Sigmoid colon (tissue), 7 donors: ENCODE measurements around the gene YIPF2. TPM values are rescaled to one million over a fixed set of nuclear protein-coding genes. Genes with fewer than 3 reads are reported as not detected.
"Not testable (repeated sequence)": the region's sequence is repeated elsewhere in the genome, so short reads cannot be mapped to it uniquely, and the experiment has no call there.

ENCODE experiments used
- DNase-seq: peaks from one replicate; pipeline ENCODE4 v3.0.0-alpha.2; 2019
- H3K27ac ChIP-seq, 4 donors: fragments of 200-600 bp; sonication (generic); one replicate each; pipeline ENCODE4 v1.5.1; 2016 to 2019; ENCODE audit warnings: mild to moderate bottlenecking in 1 of 4
- H3K27me3 ChIP-seq, 3 donors: fragments of 200-600 bp; sonication (generic); one replicate each; pipeline ENCODE4 v1.5.1; 2019; ENCODE audit warnings: mild to moderate bottlenecking in 1 of 3
- H3K36me3 ChIP-seq, 4 donors: fragments of 200-600 bp; sonication (generic); one replicate each; pipeline ENCODE4 v1.5.1; 2016 to 2019
- H3K4me1 ChIP-seq, 4 donors: fragments of 200-600 bp; sonication (generic); one replicate each; pipeline ENCODE4 v1.5.1; 2017 to 2019
- H3K4me3 ChIP-seq, 4 donors: fragments of 200-600 bp; sonication (generic); one replicate each; pipeline ENCODE4 v1.5.1; 2017 to 2019; ENCODE audit warnings: mild to moderate bottlenecking in 2 of 4, moderate library complexity in 1 of 4
- H3K9me3 ChIP-seq, 4 donors: fragments of 200-600 bp in 3 of 4; sonication (generic) in 3 of 4; one replicate each; pipeline versions ENCODE4 v1.5.1 to v1.6.1; 2013 to 2019
- EP300 ChIP-seq, 4 donors: sonication (generic); formaldehyde crosslinking; IDR thresholded peaks; one replicate each; pipeline ENCODE4 v1.6.1; 2017; ENCODE audit warnings: antibody characterized with exemption in 4 of 4
- POLR2A ChIP-seq, 2 donors: fragments of 450-650 bp; IDR thresholded peaks; one replicate each; pipeline ENCODE4 v1.6.1; 2016; ENCODE audit warnings: antibody characterized with exemption in 2 of 2, mild to moderate bottlenecking in 2 of 2, moderate library complexity in 2 of 2
- POLR2AphosphoS5 ChIP-seq, 4 donors: sonication (generic); formaldehyde crosslinking; IDR thresholded peaks; one replicate each; pipeline ENCODE4 v1.6.1; 2017; ENCODE audit warnings: antibody characterized with exemption in 4 of 4
- WGBS, 2 donors: extraction: QIAGEN DNeasy Blood & Tissue Kit; methylation state at CpG; one replicate each; pipeline ENCODE4 v1.1.7; 2013; 5-methylcytosine and 5-hydroxymethylcytosine counted together
- intact Hi-C: fragments of 100-400 bp; cut with DNase I; formaldehyde crosslinking; loops from one replicate; pipeline ENCODE4 v1.15.1; 2023
- polyA plus RNA-seq, 3 donors: library from polyadenylated mRNA; stranded (reverse); fragments of 200-250 nt; gene quantifications; one replicate each; pipeline ENCODE4 v1.2.3, GENCODE V29; 2013
- total RNA-seq, 4 donors: library from RNA; depleted of rRNA; stranded (reverse); fragments of >200 nt; gene quantifications; one replicate each; pipeline ENCODE4 v1.1.0, GENCODE V29; 2016
- TF ChIP-seq, protein P1 (sequence below), 4 experiments: fragments of 450-650 bp in 3 of 4; fragments of 200-600 bp in 1 of 4; IDR thresholded peaks; one replicate each; pipeline ENCODE4 v1.5.1; 2016 to 2019; ENCODE audit warnings: antibody characterized with exemption in 4 of 4, mild to moderate bottlenecking in 3 of 4, moderate library complexity in 2 of 4
- donor health status: healthy with polysubstance abuse.
- donor health status: Bipolar disorder and iron deficiency.
- donor health status: healthy.

Gene YIPF2
- total and polyA plus RNA-seq, 7 donors, result 19.4 to 61.3 (median 27.7) TPM

GRCh38 chr19:10952809-10953208 lies 24.4 kb upstream of the YIPF2 start:
- H3K9me3 ChIP-seq, result no peaks in the 10 kb centered on the region
- H3K4me3 ChIP-seq, result no peak overlapping the region
- 23 to 70% methylated on average over 6 of the region's 6 CpGs for WGBS, 2 donors
- no peaks in the 10 kb centered on the region for H3K27me3 ChIP-seq
- H3K36me3 ChIP-seq, result no peaks in the 10 kb centered on the region
- no peaks in the 10 kb centered on the region for H3K4me1 ChIP-seq
- no peak overlapping the region for H3K27ac ChIP-seq
- intact Hi-C loops, result no loop called here
- no peak for DNase-seq
- TF ChIP-seq EP300 (IDR thresholded peaks at IDR 0.05) (no peak), POLR2AphosphoS5 (IDR thresholded peaks at IDR 0.05) (no peak), POLR2A (IDR thresholded peaks at IDR 0.05) (no peak)
- TF ChIP-seq, protein P1, sequence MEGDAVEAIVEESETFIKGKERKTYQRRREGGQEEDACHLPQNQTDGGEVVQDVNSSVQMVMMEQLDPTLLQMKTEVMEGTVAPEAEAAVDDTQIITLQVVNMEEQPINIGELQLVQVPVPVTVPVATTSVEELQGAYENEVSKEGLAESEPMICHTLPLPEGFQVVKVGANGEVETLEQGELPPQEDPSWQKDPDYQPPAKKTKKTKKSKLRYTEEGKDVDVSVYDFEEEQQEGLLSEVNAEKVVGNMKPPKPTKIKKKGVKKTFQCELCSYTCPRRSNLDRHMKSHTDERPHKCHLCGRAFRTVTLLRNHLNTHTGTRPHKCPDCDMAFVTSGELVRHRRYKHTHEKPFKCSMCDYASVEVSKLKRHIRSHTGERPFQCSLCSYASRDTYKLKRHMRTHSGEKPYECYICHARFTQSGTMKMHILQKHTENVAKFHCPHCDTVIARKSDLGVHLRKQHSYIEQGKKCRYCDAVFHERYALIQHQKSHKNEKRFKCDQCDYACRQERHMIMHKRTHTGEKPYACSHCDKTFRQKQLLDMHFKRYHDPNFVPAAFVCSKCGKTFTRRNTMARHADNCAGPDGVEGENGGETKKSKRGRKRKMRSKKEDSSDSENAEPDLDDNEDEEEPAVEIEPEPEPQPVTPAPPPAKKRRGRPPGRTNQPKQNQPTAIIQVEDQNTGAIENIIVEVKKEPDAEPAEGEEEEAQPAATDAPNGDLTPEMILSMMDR (IDR thresholded peaks at IDR 0.05), result no peak

DNA sequence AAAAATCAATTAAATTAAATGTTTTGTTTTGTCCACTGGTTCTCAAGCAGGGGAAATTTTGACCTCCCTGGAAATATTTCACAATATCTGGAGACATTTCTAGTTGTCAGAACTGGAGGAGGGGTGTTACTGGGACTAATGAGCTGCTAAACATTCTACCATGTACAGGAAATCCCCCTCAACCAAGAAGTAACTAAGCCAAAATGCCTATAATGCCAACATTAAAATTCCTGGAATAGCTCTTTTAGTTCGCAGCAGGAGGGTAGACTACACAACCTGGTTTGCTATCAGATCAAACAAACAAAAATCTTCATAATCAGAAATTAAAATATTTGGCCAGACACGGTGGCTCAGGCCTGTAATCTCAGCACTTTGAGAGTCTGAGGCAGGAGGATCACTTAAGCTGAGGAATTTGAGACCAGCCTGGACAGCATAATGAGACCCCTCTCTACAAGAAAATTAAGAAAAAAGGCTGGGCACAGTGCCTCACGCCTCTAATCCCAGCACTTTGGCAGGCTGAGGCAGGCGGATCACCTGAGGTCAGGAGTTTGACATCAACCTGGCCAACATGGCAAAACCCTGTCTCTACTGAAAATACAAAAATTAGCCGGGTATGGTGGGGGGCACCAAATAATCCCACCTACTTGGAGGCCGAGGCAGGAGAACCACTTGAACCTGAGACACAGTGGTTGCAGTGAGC lies 18.7 kb upstream of the YIPF2 start:
- DNase-seq, result no peak
- Histone ChIP-seq H3K27me3 (no peaks in the 10 kb centered on the region), H3K36me3 (no peaks in the 10 kb centered on the region), H3K4me1 (peaks cover 0 to 4% (median 3%) of the 10 kb centered on the region in 4 donors), H3K27ac (no peak overlapping the region), H3K4me3 (no peak overlapping the region), H3K9me3 (no peaks in the 10 kb centered on the region)
- WGBS, 2 donors, result 88 to 90% methylated on average over 6 of the region's 6 CpGs
- TF ChIP-seq, protein P1 (IDR thresholded peaks at IDR 0.05), result no peak
- TF ChIP-seq EP300 (IDR thresholded peaks at IDR 0.05) (no peak), POLR2A (IDR thresholded peaks at IDR 0.05) (no peak), POLR2AphosphoS5 (IDR thresholded peaks at IDR 0.05) (no peak)
- intact Hi-C loops, result loop anchor here (10.0 kb wide), 2 partner anchors 88 to 258 kb away; no protein-coding TSS in a partner anchor

GRCh38 chr19:10945264-10945663 lies 16.8 kb upstream of the YIPF2 start:
- H3K4me3 ChIP-seq, result no peak overlapping the region
- H3K27ac ChIP-seq, result no peak overlapping the region
- no peaks in the 10 kb centered on the region for H3K9me3 ChIP-seq
- DNase-seq, result no peak
- H3K36me3 ChIP-seq, result no peaks in the 10 kb centered on the region
- 93 to 95% methylated on average over 4 of the region's 4 CpGs for WGBS, 2 donors
- H3K27me3 ChIP-seq, result no peaks in the 10 kb centered on the region
- H3K4me1 ChIP-seq, result peaks cover 0 to 9% (median 7%) of the 10 kb centered on the region in 4 donors
- intact Hi-C loops, result loop anchor here (10.0 kb wide), 2 partner anchors 90 to 260 kb away; no protein-coding TSS in a partner anchor
- TF ChIP-seq POLR2A (IDR thresholded peaks at IDR 0.05), result no peak
- TF ChIP-seq, protein P1 (IDR thresholded peaks at IDR 0.05), result no peak
- no peak for TF ChIP-seq EP300 (IDR thresholded peaks at IDR 0.05)
- TF ChIP-seq POLR2AphosphoS5 (IDR thresholded peaks at IDR 0.05), result no peak

- DNase-seq, H3K27ac ChIP-seq, H3K4me1 ChIP-seq, H3K27me3 ChIP-seq, H3K4me3 ChIP-seq, H3K9me3 ChIP-seq, H3K36me3 ChIP-seq: not testable (repeated sequence)
- intact Hi-C loops, result loop anchor here (10.0 kb wide), 2 partner anchors 91 to 261 kb away; no protein-coding TSS in a partner anchor
- 82 to 95% methylated on average over 4 of the region's 4 CpGs for WGBS, 2 donors
Observed at GRCh38 chr19:10943412-10943811, 15.0 kb upstream of the YIPF2 start.

DNA sequence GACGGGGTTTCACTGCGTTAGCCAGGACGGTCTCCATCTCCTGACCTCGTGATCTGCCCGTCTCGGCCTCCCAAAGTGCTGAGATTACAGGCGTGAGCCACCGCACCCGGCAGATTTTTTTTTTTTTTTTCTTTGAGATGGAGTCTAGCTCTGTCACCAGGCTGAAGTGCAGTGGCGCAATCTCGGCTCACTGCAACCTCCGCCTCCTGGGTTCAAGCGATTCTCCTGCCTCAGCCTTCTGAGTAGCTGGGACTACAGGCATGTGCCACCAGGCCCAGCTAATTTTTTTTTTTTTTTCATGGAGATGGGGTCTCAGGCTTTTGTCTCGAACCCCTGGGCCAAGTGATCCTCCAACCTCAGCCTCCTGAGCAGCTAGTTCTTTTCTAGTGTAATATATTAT lies 13.2 kb upstream of the YIPF2 start:
- peaks cover 0 to 13% (median 8%) of the 10 kb centered on the region in 4 donors for H3K4me1 ChIP-seq
- H3K4me3 ChIP-seq, H3K27ac ChIP-seq, H3K36me3 ChIP-seq, H3K9me3 ChIP-seq, H3K27me3 ChIP-seq, DNase-seq: not testable (repeated sequence)
- intact Hi-C loops, result loop anchor here (10.0 kb wide), 2 partner anchors 93 to 263 kb away; no protein-coding TSS in a partner anchor
- 35 to 79% methylated on average over 14 of the region's 14 CpGs for WGBS, 2 donors
